ACC112 (cell line): Measurements from ENCODE around the gene SLC22A15.
"Not testable (repeated sequence)": the region's sequence is repeated elsewhere in the genome, so short reads cannot be mapped to it uniquely, and the experiment has no call there.

Source experiments
- H2AFZ ChIP-seq: fragments of 200-600 bp; sonication (generic); one replicate; pipeline ENCODE4 v1.6.0; 2017; ENCODE audit warnings: antibody characterized with exemption, low read length; ENCODE audit not compliant: unreplicated experiment
- H3K27ac ChIP-seq: fragments of 200-600 bp; sonication (generic); 2 replicates; pipeline ENCODE4 v1.5.1; 2014; ENCODE audit warnings: low read depth, mild to moderate bottlenecking, antibody characterized with exemption, low read length, moderate library complexity
- H3K27me3 ChIP-seq: fragments of 200-600 bp; sonication (generic); 2 replicates; pipeline ENCODE4 v1.6.1; 2014; ENCODE audit warnings: mild to moderate bottlenecking, antibody characterized with exemption, low read length, moderate library complexity, mixed read lengths; ENCODE audit not compliant: insufficient read depth
- H3K36me3 ChIP-seq: fragments of 200-600 bp; sonication (generic); 2 replicates; pipeline ENCODE4 v1.6.1; 2016; ENCODE audit warnings: mild to moderate bottlenecking, antibody characterized with exemption, low read length, moderate library complexity, mixed read lengths; ENCODE audit not compliant: insufficient read depth
- H3K4me1 ChIP-seq: fragments of 200-600 bp; sonication (generic); one replicate; pipeline ENCODE4 v1.6.1; 2016; ENCODE audit warnings: low read length, mixed read lengths; ENCODE audit not compliant: insufficient read depth, unreplicated experiment, control insufficient read depth
- H3K4me3 ChIP-seq: fragments of 200-600 bp; sonication (generic); 2 replicates; pipeline ENCODE4 v1.5.1; 2014; ENCODE audit warnings: mild to moderate bottlenecking, low read depth, low read length
- H3K79me2 ChIP-seq: fragments of 200-600 bp; sonication (generic); one replicate; pipeline ENCODE4 v1.6.0; 2016; ENCODE audit warnings: low read length; ENCODE audit not compliant: control insufficient read depth, unreplicated experiment, insufficient read depth

SLC22A15 gene

GRCh38 chr1:115980998-115981993 lies 5.0 kb downstream of the SLC22A15 start:
- peaks cover 25% of the 10 kb centered on the region for H3K4me1 ChIP-seq
- no peaks in the 10 kb centered on the region for H3K36me3 ChIP-seq
- no peaks in the 10 kb centered on the region for H3K27me3 ChIP-seq
- no peak overlapping the region for H3K4me3 ChIP-seq
- no peak overlapping the region for H2AFZ ChIP-seq
- peaks cover 74% of the 10 kb centered on the region for H3K79me2 ChIP-seq
- peak overlapping the region; percentile 9; the same call in 1 of the 2 replicates for H3K27ac ChIP-seq

DNA sequence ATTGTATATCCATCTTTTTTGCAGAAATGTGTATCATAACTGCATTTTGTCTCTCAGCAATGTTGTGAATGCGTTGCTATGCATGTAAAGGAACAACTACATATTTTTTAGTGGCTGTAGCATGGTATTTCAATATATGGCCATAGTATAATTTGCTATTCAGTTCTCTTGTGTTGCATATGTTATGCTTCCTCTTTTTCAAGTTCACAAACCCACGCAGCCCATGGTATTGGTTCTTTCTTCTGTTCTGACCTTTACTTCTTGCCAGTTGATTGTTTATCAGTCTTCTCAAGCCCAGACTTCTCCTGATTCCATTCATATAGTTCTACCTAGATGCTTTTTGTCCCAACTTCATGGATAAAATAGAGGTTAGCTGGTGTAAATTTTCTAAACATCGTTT lies 6.1 kb downstream of the SLC22A15 start:
- peaks cover 75% of the 10 kb centered on the region for H3K79me2 ChIP-seq
- H3K27ac ChIP-seq, result no peak overlapping the region
- H3K36me3 ChIP-seq, result no peaks in the 10 kb centered on the region
- no peaks in the 10 kb centered on the region for H3K27me3 ChIP-seq
- H2AFZ ChIP-seq, result no peak overlapping the region
- H3K4me1 ChIP-seq, result peaks cover 25% of the 10 kb centered on the region
- no peak overlapping the region for H3K4me3 ChIP-seq

DNA sequence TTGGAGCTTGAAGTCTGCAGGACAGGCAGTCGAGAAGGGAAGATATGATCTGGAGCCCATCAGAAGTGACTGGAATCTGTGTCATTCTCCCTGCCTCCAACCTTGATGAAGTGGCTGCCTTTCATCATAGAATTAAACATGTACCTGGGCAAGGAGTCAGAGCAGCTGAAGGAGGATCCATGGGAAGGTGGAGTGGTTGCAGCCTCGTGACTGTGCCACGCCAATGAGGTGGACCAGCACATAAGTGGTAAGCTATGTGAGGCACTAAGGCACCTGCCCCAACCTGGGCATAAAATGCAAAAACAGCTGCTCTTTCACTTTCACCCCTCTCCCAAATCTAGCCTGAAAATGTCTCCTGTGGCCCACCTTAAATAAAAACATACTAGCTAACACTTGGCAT lies 7.3 kb downstream of the SLC22A15 start:
- Histone ChIP-seq H3K27ac (no peak overlapping the region), H3K79me2 (peaks cover 74% of the 10 kb centered on the region)

DNA sequence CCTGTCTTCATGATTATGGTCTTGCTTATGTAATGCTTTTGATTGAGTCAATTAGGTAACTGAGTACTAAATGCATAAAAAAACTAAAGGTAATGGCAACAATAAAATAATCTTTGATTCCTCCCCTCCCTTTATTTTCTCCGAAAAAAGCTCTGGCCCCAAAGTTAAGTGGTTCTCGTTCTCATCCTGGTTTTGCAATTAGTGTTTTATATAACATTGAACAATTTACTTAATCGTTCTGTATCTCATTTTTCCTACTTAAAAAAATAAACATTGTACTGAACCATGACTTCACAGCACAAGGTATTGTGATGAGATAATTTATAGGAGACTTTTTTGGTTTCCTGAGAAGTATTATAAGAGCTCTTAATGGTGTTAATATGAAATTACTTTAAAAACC lies 11.3 kb downstream of the SLC22A15 start:
- Histone ChIP-seq H3K4me3 (no peak overlapping the region), H2AFZ (no peak overlapping the region), H3K79me2 (peaks cover 40% of the 10 kb centered on the region), H3K36me3 (no peaks in the 10 kb centered on the region), H3K27ac (no peak overlapping the region), H3K4me1 (no peaks in the 10 kb centered on the region), H3K27me3 (no peaks in the 10 kb centered on the region)

More for the DNA sequence above, 7.3 kb downstream of the SLC22A15 start:
- peaks cover 17% of the 10 kb centered on the region for H3K4me1 ChIP-seq
- no peak overlapping the region for H2AFZ ChIP-seq
- no peaks in the 10 kb centered on the region for H3K36me3 ChIP-seq
- no peak overlapping the region for H3K4me3 ChIP-seq
- H3K27me3 ChIP-seq, result no peaks in the 10 kb centered on the region

GRCh38 chr1:115988953-115989352 lies 12.6 kb downstream of the SLC22A15 start:
- Histone ChIP-seq H3K4me1 (no peaks in the 10 kb centered on the region), H3K27me3 (no peaks in the 10 kb centered on the region), H2AFZ (no peak overlapping the region), H3K4me3 (no peak overlapping the region), H3K27ac (no peak overlapping the region), H3K79me2 (peaks cover 29% of the 10 kb centered on the region), H3K36me3 (no peaks in the 10 kb centered on the region)

DNA sequence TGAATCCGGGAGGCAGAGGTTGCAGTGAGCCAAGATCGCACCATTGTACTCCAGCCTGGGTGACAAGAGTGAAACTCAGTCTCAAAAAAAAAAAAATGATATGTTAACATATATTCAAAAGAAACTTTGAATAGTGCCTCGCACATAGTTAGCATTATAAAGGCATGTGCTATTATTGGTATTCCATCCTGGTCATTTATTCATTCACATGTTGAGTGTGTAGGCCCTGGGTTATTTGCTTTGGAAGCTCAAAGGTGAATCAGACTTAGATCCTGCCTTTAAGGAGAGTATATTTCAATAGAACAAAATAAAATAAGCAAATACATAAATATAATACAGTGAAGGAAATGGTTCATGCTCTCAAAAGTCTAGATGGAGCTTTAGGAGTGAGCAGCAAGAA lies 13.4 kb downstream of the SLC22A15 start:
- Histone ChIP-seq H3K4me3 (no peak overlapping the region), H3K79me2 (peaks cover 25% of the 10 kb centered on the region), H3K27ac (no peak overlapping the region), H3K36me3 (peaks cover 3% of the 10 kb centered on the region; the same call in 1 of the 2 replicates), H2AFZ (no peak overlapping the region), H3K27me3 (no peaks in the 10 kb centered on the region), H3K4me1 (no peaks in the 10 kb centered on the region)

GRCh38 chr1:115991909-115992308 lies 15.6 kb downstream of the SLC22A15 start:
- H3K27ac ChIP-seq, result no peak overlapping the region
- peaks cover 16% of the 10 kb centered on the region for H3K79me2 ChIP-seq
- H3K27me3 ChIP-seq, result no peaks in the 10 kb centered on the region
- no peak overlapping the region for H3K4me3 ChIP-seq
- H3K36me3 ChIP-seq, result peaks cover 14% of the 10 kb centered on the region
- H3K4me1 ChIP-seq, result no peaks in the 10 kb centered on the region
- no peak overlapping the region for H2AFZ ChIP-seq

- peaks cover 26% of the 10 kb centered on the region for H3K36me3 ChIP-seq
- not testable (repeated sequence) for H3K79me2 ChIP-seq, H3K27me3 ChIP-seq, H3K4me3 ChIP-seq, H3K4me1 ChIP-seq, H3K27ac ChIP-seq, H2AFZ ChIP-seq
Observed at GRCh38 chr1:115997921-115998320, 21.6 kb downstream of the SLC22A15 start.

DNA sequence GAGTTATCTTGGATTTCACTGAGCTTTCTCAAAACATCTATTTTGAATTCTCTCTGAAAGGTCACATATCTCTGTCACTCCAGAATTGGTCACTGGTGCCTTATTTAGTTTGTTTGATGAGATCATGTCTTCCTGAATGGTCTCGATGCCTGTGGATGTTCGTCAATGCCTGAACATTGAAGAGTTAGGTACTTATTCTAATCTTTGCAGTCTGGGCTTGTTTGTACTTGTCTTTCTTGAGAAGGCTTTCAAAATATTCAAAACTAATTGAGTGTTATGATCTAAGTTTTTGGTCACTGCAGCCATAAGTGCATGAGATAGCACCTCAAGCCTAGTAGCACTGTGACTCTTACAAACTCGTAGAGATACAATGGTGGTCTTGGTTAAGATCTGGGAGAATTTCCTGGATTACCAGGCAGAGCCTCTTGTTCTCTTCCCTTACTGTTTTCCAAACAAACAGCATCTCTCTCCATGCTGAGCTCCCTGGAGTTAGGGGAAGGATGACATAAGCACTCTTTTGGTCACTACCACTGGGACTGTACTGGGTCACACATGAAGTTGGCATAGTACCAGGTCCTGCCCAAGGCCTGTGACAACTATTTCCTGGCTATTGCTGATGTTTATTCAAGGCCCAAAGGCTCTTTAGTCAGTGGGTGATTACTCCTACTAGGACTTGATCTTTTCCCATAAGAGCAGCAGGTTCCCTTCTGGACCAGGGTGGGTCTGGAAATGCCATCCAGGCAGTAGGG lies 25.6 kb downstream of the SLC22A15 start:
- peaks cover 10% of the 10 kb centered on the region for H3K79me2 ChIP-seq
- H2AFZ ChIP-seq, result no peak overlapping the region
- no peak overlapping the region for H3K4me3 ChIP-seq
- H3K36me3 ChIP-seq, result peaks cover 22% of the 10 kb centered on the region
- peaks cover 9% of the 10 kb centered on the region for H3K4me1 ChIP-seq
- H3K27ac ChIP-seq, result no peak overlapping the region
- no peaks in the 10 kb centered on the region for H3K27me3 ChIP-seq

DNA sequence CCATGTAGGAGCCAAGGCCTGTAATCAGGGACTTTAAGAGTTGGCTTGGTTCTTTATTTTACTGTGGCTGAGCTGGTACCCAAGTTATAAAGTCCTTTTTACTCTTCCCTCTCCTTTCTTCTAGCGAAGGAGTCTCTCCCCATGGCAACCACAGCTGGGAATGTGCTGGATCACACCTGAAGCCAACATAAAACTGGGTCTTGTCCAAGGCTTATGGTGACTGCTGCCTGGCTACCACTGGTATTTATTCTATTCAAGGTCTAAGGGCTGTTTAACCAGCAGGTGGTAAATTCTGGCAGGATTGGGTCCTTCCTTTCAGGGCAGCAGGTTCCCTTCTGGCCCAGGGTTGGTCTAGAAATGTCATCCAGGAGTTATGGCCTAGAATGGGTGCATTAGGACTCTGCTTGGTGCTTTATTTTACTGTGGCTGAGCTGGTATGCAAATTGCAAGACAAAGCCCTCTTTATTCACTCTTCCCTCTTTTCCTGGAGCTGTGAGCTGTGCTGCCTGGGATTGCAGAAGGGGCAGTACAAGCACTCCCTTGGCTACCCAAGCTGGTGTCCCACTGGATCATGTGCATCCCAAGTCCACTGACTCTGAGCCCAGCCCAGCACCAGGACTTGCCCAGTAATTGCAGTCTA lies 26.6 kb downstream of the SLC22A15 start:
- no peak overlapping the region for H2AFZ ChIP-seq
- H3K36me3 ChIP-seq, result peaks cover 14% of the 10 kb centered on the region
- peaks cover 9% of the 10 kb centered on the region for H3K4me1 ChIP-seq
- no peaks in the 10 kb centered on the region for H3K27me3 ChIP-seq
- no peak overlapping the region for H3K4me3 ChIP-seq
- no peak overlapping the region for H3K27ac ChIP-seq
- peaks cover 10% of the 10 kb centered on the region for H3K79me2 ChIP-seq
